OCI-LY1 (cell line): ENCODE data around the gene TGFB2.

Source experiments
- EZH2 ChIP-seq: fragments of 200-600 bp; sonication (generic), shearing (Covaris generic); IDR thresholded peaks from 2 replicates; pipeline ENCODE4 v1.8.0; 2017; ENCODE audit warnings: borderline replicate concordance, mixed run types, mild to moderate bottlenecking, antibody characterized with exemption, low read length, moderate library complexity, mixed read lengths
- TF ChIP-seq, protein P1 (sequence below): fragments of 200-600 bp; sonication (generic), shearing (Covaris generic); IDR thresholded peaks from 2 replicates; pipeline ENCODE4 v1.5.1; 2017; ENCODE audit warnings: mild to moderate bottlenecking, antibody characterized with exemption, low read length, moderate library complexity, mixed read lengths

DNA sequence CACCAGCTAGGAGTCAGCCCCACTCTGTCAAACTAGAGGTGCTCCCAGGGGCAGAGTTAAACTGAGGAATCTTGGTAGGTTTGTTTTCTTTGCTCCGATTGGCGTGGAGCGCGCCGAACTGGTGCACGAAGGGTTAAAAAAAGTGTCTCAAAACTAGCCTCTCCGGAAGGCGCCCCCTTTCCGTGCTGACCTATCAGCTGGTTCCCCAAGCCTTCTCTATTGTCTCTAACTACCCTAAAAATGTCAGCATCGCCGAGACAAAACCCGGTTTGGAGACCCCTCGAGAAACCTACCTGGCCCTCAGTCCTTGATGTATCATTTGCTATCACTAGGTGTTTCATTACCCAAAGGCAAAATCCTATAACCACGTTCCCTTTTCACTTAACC, 2.2 kb downstream of the TGFB2 start:
- TF ChIP-seq, protein P1, sequence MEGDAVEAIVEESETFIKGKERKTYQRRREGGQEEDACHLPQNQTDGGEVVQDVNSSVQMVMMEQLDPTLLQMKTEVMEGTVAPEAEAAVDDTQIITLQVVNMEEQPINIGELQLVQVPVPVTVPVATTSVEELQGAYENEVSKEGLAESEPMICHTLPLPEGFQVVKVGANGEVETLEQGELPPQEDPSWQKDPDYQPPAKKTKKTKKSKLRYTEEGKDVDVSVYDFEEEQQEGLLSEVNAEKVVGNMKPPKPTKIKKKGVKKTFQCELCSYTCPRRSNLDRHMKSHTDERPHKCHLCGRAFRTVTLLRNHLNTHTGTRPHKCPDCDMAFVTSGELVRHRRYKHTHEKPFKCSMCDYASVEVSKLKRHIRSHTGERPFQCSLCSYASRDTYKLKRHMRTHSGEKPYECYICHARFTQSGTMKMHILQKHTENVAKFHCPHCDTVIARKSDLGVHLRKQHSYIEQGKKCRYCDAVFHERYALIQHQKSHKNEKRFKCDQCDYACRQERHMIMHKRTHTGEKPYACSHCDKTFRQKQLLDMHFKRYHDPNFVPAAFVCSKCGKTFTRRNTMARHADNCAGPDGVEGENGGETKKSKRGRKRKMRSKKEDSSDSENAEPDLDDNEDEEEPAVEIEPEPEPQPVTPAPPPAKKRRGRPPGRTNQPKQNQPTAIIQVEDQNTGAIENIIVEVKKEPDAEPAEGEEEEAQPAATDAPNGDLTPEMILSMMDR = no peak
- TF ChIP-seq EZH2 = no peak
